SK-N-SH (cell line): ENCODE results near the gene GRIK1. TPM values are rescaled to one million over a fixed set of nuclear protein-coding genes. Genes with fewer than 3 reads are reported as not detected.

Source experiments
- CTCF ChIA-PET: fragments of 300-600, 350-600 bp; formaldehyde crosslinking; extraction: SDS; loops from one replicate; lab custom pipeline; 2021; lab: Yijun Ruan, JAX
- POLR2A ChIA-PET: fragments of 350-600 bp; sonication (Branson Sonifier 250); formaldehyde crosslinking; extraction: SDS; loops from one replicate; lab custom pipeline; 2020; ENCODE audit warnings: antibody characterized with exemption, inconsistent platforms; lab: Yijun Ruan, JAX
- DNase-seq: peaks from one replicate; pipeline ENCODE4 v3.0.0; 2012
- H2AFZ ChIP-seq: fragments of 200-600 bp; sonication (generic); 2 replicates; pipeline ENCODE4 v1.8.1; 2016; ENCODE audit warnings: antibody characterized with exemption, mild to moderate bottlenecking, low read depth
- H3F3A ChIP-seq: fragments of 200-600 bp; sonication (generic); replicated peaks from 2 replicates; pipeline ENCODE3; 2016; ENCODE audit warnings: antibody characterized with exemption, mild to moderate bottlenecking; ENCODE audit not compliant: insufficient read depth
- H3K27ac ChIP-seq, 2 experiments: fragments of 200-500 bp in 1 of 2; fragments of 200-600 bp in 1 of 2; sonication (Bioruptor generic) in 1 of 2; sonication (generic), shearing (Covaris generic) in 1 of 2; 2 replicates each; pipeline versions ENCODE4 v1.5.1 to v1.6.1; 2014 to 2016; ENCODE audit warnings: low read depth in 2 of 2, inconsistent platforms in 1 of 2, low read length in 1 of 2, mild to moderate bottlenecking in 1 of 2, mixed read lengths in 1 of 2
- H3K27me3 ChIP-seq: fragments of 200-600 bp; sonication (generic), shearing (Covaris generic); 2 replicates; pipeline ENCODE4 v1.6.1; 2016; ENCODE audit warnings: mixed run types; ENCODE audit not compliant: insufficient read depth
- H3K36me3 ChIP-seq, 2 experiments: fragments of 200-500 bp in 1 of 2; fragments of 200-600 bp in 1 of 2; sonication (Bioruptor generic) in 1 of 2; sonication (generic) in 1 of 2; replicated peaks in 1 of 2; 2 replicates each; pipeline versions ENCODE3 to v1.5.1; 2014 to 2016; ENCODE audit warnings: low read length in 1 of 2, mild to moderate bottlenecking in 1 of 2; ENCODE audit not compliant: insufficient read depth in 2 of 2, control insufficient read depth in 1 of 2
- H3K4me1 ChIP-seq, 2 experiments: fragments of 200-500 bp in 1 of 2; fragments of 200-600 bp in 1 of 2; sonication (Bioruptor generic) in 1 of 2; sonication (generic), shearing (Covaris generic) in 1 of 2; 2 replicates each; pipeline versions ENCODE4 v1.5.1 to v1.6.1; 2014 to 2016; ENCODE audit warnings: low read depth in 1 of 2, low read length in 1 of 2, mixed run types in 1 of 2; ENCODE audit not compliant: insufficient read depth in 2 of 2, control insufficient read depth in 1 of 2
- H3K4me2 ChIP-seq: fragments of 200-600 bp; sonication (generic), shearing (Covaris generic); 2 replicates; pipeline ENCODE4 v1.6.1; 2017; ENCODE audit warnings: mixed run types
- H3K4me3 ChIP-seq, 2 experiments: fragments of 200-500 bp in 1 of 2; fragments of 200-600 bp in 1 of 2; sonication (Bioruptor generic) in 1 of 2; sonication (generic), shearing (Covaris generic) in 1 of 2; 2 replicates each; pipeline versions ENCODE4 v1.5.1 to v1.8.1; 2014 to 2016; ENCODE audit warnings: low read depth in 2 of 2, inconsistent platforms in 1 of 2, low read length in 1 of 2, mild to moderate bottlenecking in 1 of 2, mixed read lengths in 1 of 2, moderate library complexity in 1 of 2
- H3K79me2 ChIP-seq: fragments of 200-600 bp; sonication (generic); 2 replicates; pipeline ENCODE4 v1.8.1; 2017; ENCODE audit warnings: mild to moderate bottlenecking; ENCODE audit not compliant: insufficient read depth
- H3K9ac ChIP-seq: fragments of 200-600 bp; sonication (generic); 2 replicates; pipeline ENCODE4 v1.6.1; 2017; ENCODE audit warnings: mixed run types
- H3K9me2 ChIP-seq: fragments of 200-600 bp; sonication (generic); 2 replicates; pipeline ENCODE4 v1.6.1; 2017; ENCODE audit warnings: mixed run types
- H3K9me3 ChIP-seq: fragments of 200-600 bp; sonication (generic); 2 replicates; pipeline ENCODE4 v1.6.1; 2017; ENCODE audit warnings: mixed run types, mild to moderate bottlenecking, moderate library complexity
- H4K20me1 ChIP-seq: fragments of 200-600 bp; sonication (generic); 2 replicates; pipeline ENCODE4 v1.6.1; 2017; ENCODE audit warnings: mild to moderate bottlenecking, mixed run types; ENCODE audit not compliant: insufficient read depth
- ELF1 ChIP-seq: IDR thresholded peaks from 2 replicates; pipeline ENCODE4 v1.4.0; 2012
- EP300 ChIP-seq, 2 experiments: IDR thresholded peaks; 2 replicates each; pipeline versions ENCODE4 v1.4.0 to v1.6.1; 2012; ENCODE audit warnings: borderline replicate concordance in 1 of 2, low read depth in 1 of 2, low read length in 1 of 2
- EZH2phosphoT487 ChIP-seq: fragments of 200-600 bp; sonication (generic); IDR thresholded peaks from 2 replicates; pipeline ENCODE4 v1.6.1; 2017; ENCODE audit warnings: low read depth, mixed run types, mild to moderate bottlenecking, antibody characterized with exemption, moderate library complexity, borderline replicate concordance
- FOXJ3 ChIP-seq: sonication (generic); formaldehyde crosslinking; IDR thresholded peaks from 2 replicates; pipeline ENCODE4 v1.5.1; 2020; ENCODE audit warnings: mild to moderate bottlenecking, missing genetic modification reagents
- FOXM1 ChIP-seq: IDR thresholded peaks from 2 replicates; pipeline ENCODE4 v1.4.0; 2012; ENCODE audit warnings: low read depth, mild to moderate bottlenecking
- MXI1 ChIP-seq: IDR thresholded peaks from 2 replicates; pipeline ENCODE4 v1.6.1; 2012; ENCODE audit warnings: mild to moderate bottlenecking, low read depth, low read length, improper control_type of control experiment
- NRF1 ChIP-seq: IDR thresholded peaks from 2 replicates; pipeline ENCODE4 v1.6.1; 2012; ENCODE audit warnings: low read depth, mild to moderate bottlenecking, low read length
- PBX3 ChIP-seq: IDR thresholded peaks from 2 replicates; pipeline ENCODE4; 2012
- RAD21 ChIP-seq: IDR thresholded peaks from 2 replicates; pipeline ENCODE4 v1.6.1; 2012; ENCODE audit warnings: mild to moderate bottlenecking, low read length
- RCOR1 ChIP-seq: fragments of 150-350 bp; IDR thresholded peaks from 2 replicates; pipeline ENCODE4 v1.6.1; 2017; ENCODE audit warnings: antibody characterized with exemption, low read length
- RXRA ChIP-seq: IDR thresholded peaks from 2 replicates; pipeline ENCODE4 v1.4.0; 2012; ENCODE audit warnings: low read depth, mild to moderate bottlenecking, borderline replicate concordance
- SMC3 ChIP-seq: IDR thresholded peaks from 2 replicates; pipeline ENCODE4 v1.6.1; 2012; ENCODE audit warnings: low read depth, low read length, improper control_type of control experiment
- TCF12 ChIP-seq: IDR thresholded peaks from 2 replicates; pipeline ENCODE4 v1.4.0; 2012
- ZBTB33 ChIP-seq: IDR thresholded peaks from 2 replicates; pipeline ENCODE4 v1.4.0; 2012; ENCODE audit warnings: low read depth, borderline replicate concordance
- polyA plus RNA-seq, 3 experiments: library from polyadenylated mRNA; depleted of rRNA; stranded (reverse); fragments of >200 nt; gene quantifications; 2 replicates each; pipeline ENCODE4 v1.2.3, GENCODE V29; 2012
- TF ChIP-seq, protein P1 (sequence below): fragments of 200-600 bp; sonication (generic); IDR thresholded peaks from 2 replicates; pipeline ENCODE4 v1.6.1; 2017; ENCODE audit warnings: antibody characterized with exemption, mild to moderate bottlenecking, moderate library complexity

Gene GRIK1
- polyA plus RNA-seq, 1 of the 3 experiments (the other 2 are of a cell fraction), result not detected

DNA sequence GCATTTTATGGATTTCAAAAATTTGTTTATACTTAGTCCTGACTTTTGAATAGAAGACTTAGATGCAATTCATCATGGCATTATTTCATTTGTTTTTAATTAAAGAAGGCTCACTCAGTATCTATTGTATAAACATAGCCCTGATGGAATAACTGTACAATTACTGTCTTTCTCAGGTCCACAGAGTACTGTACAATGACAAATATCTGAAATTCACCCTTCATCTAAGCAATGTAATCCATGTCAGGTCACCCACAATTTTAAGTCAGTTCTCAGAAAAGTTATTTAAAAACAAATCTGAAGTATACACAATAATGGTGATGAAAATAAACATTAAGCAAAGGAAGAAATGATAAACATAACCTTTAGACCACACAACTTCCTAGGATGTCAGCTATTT lies 311.9 kb downstream of the GRIK1 start:
- Histone ChIP-seq H3K27ac (no peak overlapping the region), H3F3A (no peaks in the 10 kb centered on the region), H4K20me1 (no peaks in the 10 kb centered on the region), H3K79me2 (no peaks in the 10 kb centered on the region), H3K27me3 (no peaks in the 10 kb centered on the region), H3K9me2 (no peaks in the 10 kb centered on the region), H3K36me3 (no peaks in the 10 kb centered on the region), H3K4me3 (no peak overlapping the region), H3K4me2 (no peak overlapping the region), H3K4me1 (no peaks in the 10 kb centered on the region), H3K9ac (no peak overlapping the region), H3K9me3 (no peaks in the 10 kb centered on the region), H2AFZ (no peak overlapping the region)
- POLR2A ChIA-PET, result no interaction called here
- DNase-seq, result no peak
- CTCF ChIA-PET, result no interaction called here
- TF ChIP-seq ZBTB33 (no peak), FOXM1 (no peak), RXRA (no peak), RCOR1 (no peak), EP300 (IDR thresholded peaks at IDR 0.05; ENCODE audit: borderline replicate concordance in 1 of 2, low read depth in 1 of 2, low read length in 1 of 2) (no peak), PBX3 (no peak), NRF1 (no peak), ELF1 (no peak), EZH2phosphoT487 (no peak), MXI1 (no peak), RAD21 (no peak), SMC3 (no peak), TCF12 (no peak), FOXJ3 (CRISPR knock-in tag) (no peak)
- TF ChIP-seq, protein P1, sequence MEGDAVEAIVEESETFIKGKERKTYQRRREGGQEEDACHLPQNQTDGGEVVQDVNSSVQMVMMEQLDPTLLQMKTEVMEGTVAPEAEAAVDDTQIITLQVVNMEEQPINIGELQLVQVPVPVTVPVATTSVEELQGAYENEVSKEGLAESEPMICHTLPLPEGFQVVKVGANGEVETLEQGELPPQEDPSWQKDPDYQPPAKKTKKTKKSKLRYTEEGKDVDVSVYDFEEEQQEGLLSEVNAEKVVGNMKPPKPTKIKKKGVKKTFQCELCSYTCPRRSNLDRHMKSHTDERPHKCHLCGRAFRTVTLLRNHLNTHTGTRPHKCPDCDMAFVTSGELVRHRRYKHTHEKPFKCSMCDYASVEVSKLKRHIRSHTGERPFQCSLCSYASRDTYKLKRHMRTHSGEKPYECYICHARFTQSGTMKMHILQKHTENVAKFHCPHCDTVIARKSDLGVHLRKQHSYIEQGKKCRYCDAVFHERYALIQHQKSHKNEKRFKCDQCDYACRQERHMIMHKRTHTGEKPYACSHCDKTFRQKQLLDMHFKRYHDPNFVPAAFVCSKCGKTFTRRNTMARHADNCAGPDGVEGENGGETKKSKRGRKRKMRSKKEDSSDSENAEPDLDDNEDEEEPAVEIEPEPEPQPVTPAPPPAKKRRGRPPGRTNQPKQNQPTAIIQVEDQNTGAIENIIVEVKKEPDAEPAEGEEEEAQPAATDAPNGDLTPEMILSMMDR, result no peak
